Stomach (tissue), 4 donors: ENCODE results near the gene TMPRSS15.

Experiments
- CTCF ChIP-seq, 7 experiments: fragments of 450-650 bp in 4 of 7; fragments of 200-600 bp in 3 of 7; sonication (generic) in 3 of 7; IDR thresholded peaks; one replicate each; pipeline ENCODE4 v1.5.1; 2016 to 2019; ENCODE audit warnings: antibody characterized with exemption in 7 of 7, control low read depth in 2 of 7, mild to moderate bottlenecking in 1 of 7
- POLR2A ChIP-seq, 4 donors: fragments of 450-650 bp; IDR thresholded peaks; one replicate each; pipeline ENCODE4 v1.6.1; 2016; ENCODE audit warnings: antibody characterized with exemption in 4 of 4, control low read depth in 2 of 4, mild to moderate bottlenecking in 1 of 4, moderate library complexity in 1 of 4
- POLR2AphosphoS5 ChIP-seq, 3 donors: sonication (generic); formaldehyde crosslinking; IDR thresholded peaks; one replicate each; pipeline ENCODE4 v1.6.1; 2016; ENCODE audit warnings: antibody characterized with exemption in 3 of 3

DNA sequence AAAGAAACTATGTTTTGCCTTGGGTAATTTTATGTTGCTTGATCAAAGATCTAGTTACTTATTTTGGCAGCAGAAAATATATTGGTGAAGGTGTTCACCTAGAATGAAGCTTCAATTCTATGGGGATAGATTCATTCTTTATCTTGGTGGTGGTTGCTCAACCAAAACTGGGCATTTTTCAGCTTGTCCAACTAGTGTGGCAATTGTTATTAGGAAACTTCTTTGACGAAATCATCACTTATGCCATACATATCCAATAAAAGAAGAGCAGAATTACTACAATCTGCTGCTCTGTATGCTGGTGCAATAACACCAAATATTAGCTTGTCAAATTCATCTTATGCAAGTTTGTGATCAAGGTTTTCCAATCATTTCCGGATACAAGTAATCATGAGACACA lies 26.8 kb upstream of the TMPRSS15 start:
- TF ChIP-seq POLR2A (IDR thresholded peaks at IDR 0.05) (no peak), CTCF (IDR thresholded peaks at IDR 0.05) (no peak), POLR2AphosphoS5 (IDR thresholded peaks at IDR 0.05) (no peak)
